Effector CD4-positive, alpha-beta T cell (primary cell): ENCODE measurements around the gene LLGL1.

Experiments used
- DNase-seq: peaks from one replicate; pipeline ENCODE4 v3.0.0-alpha.2; 2020
- total RNA-seq: gene quantifications from one replicate; lab custom pipeline; 2026; lab: John Stamatoyannopoulos, UW

LLGL1 gene
- total RNA-seq, result 41.7 reads per million, percentile 64 among the genes with 10 or more reads in this experiment

DNA sequence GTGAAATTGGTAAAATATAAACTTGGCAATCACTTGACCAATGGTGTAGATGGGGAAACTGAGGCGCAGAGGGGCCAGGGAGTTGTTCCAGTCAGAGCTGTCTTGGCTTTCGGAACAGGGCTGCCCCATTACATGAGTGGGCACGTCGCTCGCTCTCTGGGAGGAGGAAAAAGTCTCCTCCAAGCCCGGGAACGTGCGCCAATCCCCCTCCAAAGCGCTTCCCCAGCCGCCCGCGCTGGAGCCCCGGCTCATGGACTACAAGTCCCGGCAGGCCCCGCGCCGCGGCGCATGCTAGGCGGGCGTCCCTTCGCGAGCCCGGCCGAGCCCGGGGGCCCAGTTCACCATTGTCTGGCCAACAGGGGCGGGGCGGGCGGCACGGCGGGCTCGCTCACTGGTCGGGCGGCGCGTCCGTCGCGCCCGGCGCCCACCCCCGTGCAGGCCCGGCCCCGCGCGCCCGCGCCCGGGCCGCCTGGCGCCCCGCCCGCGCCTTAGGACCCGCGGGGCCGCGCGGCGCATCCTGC lies at the start of gene LLGL1:
LLGL1 (plus strand) TSS at position 515 of the 521 bp plus-strand sequence. CDS start 48 bp downstream, outside the sequence.
- DNase-seq, result peak; percentile 97

DNA sequence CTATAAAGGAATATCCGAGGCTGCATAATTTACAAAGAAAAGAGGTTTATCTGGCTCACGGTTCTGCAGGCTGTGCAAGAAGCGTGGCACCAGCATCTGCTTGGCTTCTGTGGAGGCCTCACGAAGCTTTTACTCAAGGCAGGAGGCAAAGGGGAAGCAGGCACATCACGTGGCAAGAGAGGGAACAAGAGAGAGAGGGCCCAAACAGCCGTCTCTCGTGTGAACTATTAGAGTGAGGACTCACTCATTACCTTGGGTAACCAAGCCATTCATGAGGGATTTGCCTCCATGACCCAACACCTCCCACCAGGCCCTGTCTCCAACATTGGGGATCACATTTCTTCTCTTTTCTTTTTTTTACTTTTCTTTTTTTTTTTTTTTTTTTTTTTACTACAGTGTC lies 49.3 kb upstream of the LLGL1 start:
- no peak for DNase-seq

DNA sequence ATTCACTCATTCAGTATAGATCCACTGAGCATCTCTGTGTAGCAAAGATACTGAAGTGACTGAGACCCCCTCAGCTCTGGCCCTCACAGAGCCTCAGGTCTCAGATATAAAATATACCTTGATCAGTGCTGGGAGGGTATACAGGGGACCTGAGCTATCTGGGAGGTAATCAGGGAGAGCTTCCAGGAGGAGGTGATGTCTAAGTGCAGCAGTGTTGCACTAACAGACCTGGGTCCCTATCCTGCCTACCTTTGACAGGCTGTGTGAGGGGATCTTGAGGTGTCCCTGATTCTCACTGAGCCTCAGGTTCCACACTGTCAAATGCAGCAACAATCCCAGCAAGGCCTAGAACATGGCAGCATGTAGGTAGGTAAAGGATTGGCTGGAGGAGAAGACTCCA lies 48.3 kb upstream of the LLGL1 start:
- no peak for DNase-seq

DNA sequence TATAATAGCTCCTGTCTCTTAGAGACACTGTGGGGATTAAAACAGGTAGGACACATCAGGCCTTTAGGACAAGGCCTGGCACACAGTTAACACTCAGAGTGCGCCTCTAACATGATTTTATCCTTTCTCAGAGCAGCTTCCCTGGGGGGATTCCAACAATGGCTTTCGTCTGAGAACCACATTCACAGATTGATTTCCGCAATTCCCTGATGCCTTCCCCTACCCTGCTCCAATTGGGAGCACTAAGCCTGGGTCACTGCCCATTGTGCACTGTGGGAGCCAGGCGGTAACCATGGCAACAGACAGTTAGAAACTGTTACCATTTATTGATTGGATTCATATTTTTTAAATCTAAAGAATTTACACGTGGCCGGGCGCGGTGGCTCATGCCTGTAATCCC lies 47.7 kb upstream of the LLGL1 start:
- no peak for DNase-seq

DNA sequence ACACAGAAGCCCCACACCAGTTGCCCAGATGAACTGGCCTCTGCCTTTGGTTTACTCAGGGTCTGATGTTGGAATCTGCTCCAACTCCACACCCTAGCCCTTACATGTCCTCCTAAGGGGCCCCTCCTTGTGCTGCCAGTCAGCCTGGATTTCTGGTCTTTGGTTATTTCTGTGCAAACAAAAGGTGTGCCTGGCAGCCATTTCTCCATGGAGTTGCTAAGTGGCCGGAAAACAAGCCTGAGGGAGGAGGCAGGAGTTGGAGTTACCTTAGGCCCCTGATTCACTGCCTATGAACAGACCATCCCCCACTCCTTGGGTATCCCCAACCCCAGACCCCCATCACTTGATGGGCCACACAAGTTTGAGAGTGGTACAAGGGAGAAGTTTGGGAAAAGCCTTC lies 46.2 kb upstream of the LLGL1 start:
- DNase-seq, result no peak

DNA sequence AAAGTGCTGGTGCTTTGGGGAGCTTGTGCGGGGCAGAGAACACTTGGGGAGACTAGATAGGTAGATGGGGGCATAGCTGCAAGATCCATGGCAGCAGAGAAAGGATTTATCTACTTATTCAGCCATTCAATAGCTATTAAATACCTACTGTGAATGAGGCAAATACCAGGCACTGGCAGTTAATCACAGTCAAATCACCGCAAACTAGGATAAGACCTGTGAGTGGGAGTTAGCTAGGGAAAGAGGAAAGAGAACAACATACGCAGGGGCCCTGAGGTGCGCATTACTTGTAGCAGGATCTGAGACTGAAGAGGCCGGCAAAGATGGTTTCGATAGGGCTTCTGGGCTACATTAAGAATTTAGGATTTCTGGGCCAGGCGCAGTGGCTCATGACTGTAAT lies 45.6 kb upstream of the LLGL1 start:
- no peak for DNase-seq

DNA sequence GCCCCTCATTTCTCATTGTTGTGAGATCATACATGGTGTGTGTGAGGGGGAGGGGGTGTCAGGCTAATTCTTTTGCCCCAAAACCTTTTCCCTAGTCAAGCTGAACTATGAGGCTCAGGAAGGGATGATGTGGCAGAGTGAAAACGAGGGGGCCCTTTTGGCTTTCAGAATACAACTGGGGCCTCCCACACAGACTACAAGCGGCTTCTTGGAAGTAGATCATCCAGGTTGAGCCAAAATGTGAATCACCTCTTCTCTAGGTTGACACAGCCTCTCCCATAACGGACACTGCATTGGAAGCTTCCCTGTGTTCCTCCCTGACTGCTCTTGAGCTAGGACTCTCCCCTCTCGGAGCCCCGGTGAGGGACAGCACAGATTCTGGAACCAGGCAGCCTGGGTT lies 44.1 kb upstream of the LLGL1 start:
- no peak for DNase-seq

DNA sequence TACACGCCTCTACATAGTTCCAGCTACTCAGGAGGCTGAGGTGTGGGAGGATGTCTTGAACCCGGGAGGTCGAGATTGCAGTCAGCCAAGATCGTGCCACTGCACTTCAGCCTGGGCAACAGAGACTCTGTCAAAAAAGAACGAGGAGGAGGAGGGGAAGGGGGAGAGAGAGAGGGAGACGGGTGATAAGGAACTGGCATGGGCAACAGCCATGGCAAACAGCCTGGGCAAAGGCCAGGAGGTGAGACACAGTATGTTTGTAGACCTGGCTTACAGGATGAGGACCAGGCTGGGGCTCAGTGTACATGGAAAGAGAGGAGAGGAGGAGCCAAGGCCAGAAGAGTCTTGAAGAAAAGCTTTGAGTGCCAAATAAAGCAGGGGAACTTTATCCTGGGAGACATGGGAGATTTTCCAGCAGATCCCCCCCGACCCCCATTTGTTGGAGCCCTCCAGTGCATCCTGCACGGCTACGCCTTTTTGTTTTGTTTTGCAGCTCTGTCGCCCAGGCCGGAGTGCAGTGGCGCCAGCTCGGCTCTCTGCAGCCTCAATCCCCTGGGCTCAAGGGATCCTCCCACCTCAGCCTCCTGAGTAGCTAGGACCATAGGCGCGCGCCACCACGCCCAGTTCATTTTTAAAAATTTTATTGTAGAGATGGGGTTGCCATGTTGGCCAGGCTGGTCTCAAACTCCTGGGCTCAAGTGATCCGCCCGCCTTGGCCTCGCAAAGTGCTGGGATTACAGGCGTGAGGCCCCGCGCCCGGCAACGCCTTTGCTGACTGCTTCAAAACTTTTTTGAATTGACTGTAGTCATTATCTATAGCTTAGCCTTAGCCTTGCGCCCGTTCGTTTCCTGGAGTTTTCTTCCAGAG lies 43.1 kb upstream of the LLGL1 start:
- peak; percentile 7 for DNase-seq

DNA sequence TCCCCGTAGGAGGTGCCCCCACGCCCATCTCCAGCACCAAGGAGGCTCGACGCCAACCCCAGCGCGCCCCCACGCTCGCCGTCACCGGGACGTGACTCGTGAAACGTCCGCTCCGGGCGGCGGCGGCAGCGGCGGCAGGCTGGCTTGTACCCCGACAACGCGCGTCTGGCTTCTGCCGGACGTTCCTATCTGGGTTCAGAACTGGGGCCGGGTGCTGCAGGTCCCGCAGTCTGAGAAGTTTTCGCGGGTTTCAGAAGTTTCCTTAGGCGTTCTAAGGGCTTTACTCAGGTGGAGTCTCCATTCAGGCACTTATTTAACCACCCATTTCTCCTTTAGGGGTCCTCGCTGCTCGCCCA lies 42.5 kb upstream of the LLGL1 start:
- DNase-seq, result peak; percentile 72

DNA sequence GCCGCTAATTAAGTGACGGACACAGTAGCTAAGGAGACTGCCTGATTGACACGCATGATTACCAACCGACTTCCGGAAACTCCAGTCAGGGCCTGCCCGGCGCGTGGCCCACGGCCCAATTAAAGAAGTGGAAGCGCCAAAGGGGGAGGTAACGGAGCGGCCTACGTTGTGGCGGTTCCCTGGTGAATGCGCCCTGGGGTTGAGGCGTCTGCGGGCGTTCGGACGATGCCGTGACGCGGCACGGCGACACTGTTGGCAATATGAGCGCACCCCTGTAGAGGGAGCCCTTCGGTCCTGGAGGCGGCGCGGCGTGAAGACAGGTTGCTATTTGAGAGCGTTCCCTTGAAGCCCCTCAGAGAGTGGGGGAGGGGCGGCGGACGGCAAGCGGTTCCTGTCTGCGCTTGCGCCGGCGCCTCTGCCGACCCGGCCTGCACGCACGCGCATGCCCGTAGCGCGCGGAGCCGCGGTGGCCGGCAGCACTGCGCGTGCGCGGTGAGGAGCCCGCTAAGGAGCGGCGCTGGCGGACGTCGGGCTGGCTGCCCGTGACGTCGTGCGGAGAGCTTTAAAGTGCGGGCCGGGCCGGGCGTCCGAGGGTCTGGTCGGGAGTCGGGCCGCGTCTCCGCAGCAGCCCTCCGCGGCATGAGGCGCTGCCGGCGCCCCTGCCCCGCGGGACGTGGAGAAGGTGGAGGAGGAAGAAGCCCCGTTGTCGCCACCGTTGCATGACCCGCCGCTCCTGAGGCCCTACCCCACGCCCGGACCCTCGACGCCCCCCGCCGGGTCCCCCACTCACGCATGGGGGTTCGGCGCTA lies 41.9 kb upstream of the LLGL1 start, which contains the start of gene ALKBH5:
ALKBH5 (plus strand) TSS at position 495 of the 809 bp plus-strand sequence. CDS start 416 bp downstream, outside the sequence.
- DNase-seq, result peak; percentile 97

DNA sequence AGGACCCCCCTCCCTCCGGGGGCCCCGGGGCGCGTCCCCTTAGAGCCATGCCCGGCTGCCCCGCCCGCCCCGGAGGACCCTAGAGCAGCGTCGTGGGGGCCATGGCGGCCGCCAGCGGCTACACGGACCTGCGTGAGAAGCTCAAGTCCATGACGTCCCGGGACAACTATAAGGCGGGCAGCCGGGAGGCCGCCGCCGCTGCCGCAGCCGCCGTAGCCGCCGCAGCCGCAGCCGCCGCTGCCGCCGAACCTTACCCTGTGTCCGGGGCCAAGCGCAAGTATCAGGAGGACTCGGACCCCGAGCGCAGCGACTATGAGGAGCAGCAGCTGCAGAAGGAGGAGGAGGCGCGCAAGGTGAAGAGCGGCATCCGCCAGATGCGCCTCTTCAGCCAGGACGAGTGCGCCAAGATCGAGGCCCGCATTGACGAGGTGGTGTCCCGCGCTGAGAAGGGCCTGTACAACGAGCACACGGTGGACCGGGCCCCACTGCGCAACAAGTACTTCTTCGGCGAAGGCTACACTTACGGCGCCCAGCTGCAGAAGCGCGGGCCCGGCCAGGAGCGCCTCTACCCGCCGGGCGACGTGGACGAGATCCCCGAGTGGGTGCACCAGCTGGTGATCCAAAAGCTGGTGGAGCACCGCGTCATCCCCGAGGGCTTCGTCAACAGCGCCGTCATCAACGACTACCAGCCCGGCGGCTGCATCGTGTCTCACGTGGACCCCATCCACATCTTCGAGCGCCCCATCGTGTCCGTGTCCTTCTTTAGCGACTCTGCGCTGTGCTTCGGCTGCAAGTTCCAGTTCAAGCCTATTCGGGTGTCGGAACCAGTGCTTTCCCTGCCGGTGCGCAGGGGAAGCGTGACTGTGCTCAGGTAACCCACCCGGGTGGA lies 41.0 kb upstream of the LLGL1 start:
- peak; percentile 81 for DNase-seq

DNA sequence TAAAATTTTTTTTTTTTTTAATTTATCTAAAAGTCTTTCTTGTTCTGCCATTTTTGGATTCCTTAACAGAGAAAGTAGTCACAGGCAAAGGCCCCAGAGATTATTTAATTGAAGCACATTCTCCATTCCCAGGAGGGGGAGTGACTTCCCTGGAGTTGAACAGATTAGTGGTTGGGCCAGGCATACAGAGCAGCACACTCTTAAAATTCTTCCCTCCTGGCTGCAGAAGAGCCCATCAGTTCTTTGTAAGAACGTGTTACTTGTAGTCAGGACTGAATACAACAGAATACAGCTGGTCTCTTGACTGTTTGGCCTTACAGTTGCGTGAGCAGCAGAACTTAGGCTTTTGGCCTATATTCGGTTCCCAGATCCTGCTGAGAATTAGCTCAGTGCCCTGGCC lies 40.0 kb upstream of the LLGL1 start:
- DNase-seq, result no peak

DNA sequence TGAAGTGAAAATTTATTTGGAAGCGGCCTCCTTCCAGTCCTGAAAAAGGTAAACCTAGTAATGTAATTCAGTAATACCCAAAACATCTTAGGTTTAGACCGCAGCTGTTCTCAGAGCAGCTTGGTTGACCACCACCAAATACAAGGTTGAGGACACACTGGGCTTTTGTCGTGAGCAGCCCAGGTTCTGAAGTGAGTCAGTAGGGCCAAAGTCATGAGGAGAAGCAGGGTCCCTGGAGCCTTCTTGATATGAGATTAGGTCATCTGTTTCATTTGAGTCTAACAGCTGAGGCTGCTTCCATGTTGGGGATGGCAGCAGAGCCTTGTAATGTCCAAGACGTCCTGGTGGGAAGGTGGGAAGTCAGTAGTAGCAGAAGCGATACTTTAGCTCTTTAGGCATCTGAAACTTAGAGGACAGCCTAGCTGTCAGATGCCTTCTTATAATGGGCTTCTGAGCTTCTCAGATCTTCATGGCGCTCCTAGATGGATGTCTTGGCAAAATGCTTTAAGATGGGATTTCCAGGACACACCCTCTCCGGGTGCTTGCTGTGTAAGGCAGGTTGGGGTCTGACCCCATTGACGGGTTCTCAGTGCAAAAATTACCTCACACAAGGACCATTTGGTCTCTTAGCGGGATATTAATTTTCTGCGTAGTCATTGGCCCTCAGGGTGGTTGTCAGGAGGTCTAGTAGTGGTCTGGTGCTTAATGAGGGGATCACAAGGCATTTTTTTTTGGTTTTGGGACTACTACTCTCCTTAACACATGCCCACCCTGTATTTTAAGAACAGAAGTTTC lies 39.4 kb upstream of the LLGL1 start:
- DNase-seq, result no peak

DNA sequence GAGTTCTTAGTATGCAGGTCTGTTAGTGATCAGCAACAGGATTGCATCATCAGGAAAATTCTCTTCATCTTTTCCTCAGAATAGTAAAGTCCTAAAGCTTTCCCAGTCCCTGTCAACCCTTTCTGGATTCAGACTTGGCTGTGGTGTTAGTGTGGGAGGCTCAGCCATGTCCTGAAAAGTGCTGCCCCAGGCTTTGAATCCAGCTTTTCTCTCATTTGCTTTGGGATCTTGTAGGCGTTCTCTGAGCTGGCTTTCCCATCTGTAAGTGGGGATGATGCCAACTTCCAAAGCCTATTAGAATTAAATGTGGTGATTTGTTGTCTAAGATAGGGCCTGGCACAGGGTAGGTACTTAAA lies 38.8 kb upstream of the LLGL1 start:
- DNase-seq, result no peak

DNA sequence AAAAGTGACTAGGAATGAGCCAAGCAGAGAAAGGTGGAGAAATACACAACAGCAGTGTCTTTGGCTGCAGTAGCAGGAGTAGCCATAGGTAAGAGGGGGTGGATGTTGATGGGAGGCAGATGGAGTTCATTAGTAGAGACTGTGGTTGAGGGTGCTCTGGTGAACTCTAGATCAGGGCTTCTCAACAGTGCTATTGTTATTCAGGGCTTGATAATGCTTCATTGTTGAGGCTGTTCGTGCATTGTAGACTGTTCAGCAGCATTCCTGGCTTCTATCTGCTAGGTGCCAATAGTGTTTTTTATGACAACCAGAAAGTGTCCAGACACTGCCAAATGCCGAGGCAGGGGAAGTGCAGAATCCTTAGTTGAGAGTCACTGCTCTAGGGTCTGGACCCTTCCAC lies 38.2 kb upstream of the LLGL1 start:
- no peak for DNase-seq

DNA sequence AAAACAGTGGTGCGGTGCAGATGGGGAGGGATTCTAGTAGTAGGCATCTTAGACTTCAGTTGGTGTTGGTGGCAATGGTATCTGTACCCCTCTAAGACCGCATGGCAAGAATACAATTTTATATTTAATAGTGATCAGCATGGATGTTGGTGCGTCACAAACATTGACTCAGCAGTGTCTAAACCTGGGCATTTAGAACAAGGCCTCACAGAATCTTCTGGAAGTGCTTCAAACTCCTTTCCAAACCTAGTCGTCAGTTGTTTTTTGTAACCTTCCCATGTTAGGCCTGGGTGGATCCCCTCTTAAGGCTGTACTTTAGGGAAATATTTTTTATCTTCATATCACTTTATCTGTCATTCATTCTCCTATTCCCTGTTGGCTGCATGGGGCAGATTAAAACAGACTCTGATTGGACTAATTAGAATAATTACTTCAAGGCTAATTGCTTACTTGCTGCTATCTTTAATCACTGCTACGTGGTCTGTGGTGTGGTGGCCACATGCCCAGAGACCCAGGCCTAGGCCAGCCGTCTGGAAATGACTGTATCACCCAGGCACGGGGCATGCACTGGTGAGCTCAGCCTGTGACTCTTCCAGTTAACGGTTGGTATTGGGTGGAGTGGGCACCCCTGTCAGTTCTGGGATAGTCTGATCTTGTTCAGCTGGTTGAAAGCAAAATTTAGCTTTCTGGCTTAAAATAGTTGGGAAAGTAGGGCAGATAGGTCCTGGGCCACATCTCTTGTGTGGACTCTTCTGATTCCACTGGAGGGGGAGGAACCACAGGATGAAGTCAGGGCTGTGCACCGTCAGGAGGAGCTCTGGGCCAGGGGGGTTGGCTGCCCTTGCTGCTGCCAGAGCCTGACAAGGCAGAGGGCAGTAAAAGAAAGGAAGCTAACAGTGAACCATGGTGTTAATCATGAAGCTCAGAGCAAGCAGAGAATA lies 37.3 kb upstream of the LLGL1 start:
- DNase-seq, result no peak

DNA sequence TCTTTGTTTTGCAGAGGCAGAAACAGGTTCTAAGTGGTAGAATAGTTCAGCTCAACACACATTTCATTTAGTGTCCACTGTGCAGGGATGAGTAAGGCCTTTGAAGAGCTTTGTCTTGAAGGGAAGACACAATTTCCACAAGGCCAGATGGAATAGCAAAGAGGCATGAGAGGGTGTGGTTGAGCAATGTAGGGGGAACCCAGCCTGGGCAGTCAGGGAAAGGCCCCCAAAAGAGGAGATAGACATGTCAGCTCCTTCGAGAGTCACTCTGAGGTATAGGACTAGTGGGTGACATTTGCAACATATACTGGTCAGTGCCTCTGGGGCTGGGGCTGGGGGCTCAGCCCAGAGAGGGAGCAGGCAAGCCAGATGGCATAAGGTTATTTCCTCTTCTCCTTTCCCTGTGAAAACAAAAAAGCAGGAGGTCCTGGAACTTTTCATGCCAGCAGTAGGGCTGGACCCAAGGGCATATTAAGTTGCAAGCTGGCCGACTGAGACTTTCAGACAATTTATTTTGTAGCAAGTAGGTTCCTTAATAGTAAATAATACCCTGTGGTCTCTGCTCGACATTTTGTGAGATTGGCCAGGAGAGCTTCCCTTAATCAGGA lies 34.7 kb upstream of the LLGL1 start:
- DNase-seq, result no peak

DNA sequence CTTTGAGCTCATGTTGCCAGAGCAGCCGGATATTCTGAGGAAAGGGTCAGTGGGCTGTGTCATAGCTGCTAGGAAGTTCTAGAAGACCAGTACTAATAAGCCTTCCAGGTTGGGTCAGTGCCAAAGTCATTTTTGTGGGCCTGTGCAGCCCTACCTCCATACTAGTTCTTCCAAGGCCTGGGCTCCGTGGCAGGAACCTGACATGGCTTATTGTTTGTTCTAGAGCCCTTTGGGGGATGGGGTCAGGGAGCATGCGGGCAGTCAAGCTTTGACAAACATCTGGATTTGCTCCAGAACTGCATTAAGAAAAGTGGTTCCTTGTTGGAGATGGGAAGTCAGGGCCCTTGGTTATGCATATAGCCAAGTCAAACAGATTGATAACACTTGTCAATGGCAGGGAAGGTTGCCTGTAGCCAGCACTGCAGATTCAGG lies 34.2 kb upstream of the LLGL1 start:
- DNase-seq, result no peak

DNA sequence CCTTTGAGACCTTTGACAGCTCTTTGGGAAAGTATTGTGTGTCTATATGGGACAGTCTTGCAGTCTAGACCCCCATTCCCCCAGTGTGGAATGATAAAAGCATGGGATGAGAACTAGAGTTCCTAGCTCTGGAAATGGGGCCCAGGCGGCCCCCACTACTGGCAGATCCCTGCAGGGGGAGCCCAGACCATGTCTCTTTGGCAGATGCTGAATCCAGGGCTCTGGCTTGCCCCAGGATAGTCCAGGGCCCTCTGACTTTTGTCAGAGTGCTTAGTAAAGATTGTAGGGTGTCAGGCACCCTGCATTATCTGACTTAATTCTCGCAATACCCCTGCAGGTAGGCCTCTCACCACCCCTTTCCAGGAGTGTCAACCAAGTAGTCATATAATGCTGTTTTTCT lies 33.5 kb upstream of the LLGL1 start:
- no peak for DNase-seq

DNA sequence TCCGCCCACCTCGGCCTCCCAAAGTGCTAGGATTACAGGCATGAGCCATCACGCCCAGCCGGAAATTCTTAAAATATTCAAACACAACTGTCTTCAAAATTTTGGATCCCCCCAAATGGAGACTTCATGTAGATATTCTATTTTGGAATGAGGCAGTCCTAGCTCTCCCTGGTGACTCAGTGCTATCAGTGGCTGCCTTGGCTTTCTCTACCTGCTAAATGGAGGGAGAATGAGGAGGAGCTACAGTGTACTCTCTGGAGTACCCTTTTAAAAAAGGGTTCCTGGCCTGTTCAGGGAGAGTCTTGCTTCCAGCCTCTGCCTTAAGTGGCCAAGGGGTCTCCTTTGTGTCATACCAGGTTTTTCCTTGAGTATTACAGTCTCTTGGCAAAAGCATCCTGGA lies 31.0 kb upstream of the LLGL1 start:
- no peak for DNase-seq
